Memory B cell (primary cell): ENCODE measurements around the gene DDX47.

Experiments
- ATAC-seq: fragments of 150-1000 bp; cut with Tn5 transposase; 2 replicates; pipeline ENCODE4 v1.10.0; 2021; ENCODE audit warnings: low read depth, mild to moderate bottlenecking, moderate library complexity
- DNase-seq, 2 donors: peaks; one replicate each; pipeline ENCODE4 v3.0.0; 2022; ENCODE audit warnings: low spot score in 2 of 2
- H3K27ac Mint-ChIP-seq: one replicate; pipeline ENCODE4 v1.8.0; 2022; ENCODE audit warnings: mild to moderate bottlenecking, moderate library complexity, mixed read lengths
- H3K27me3 Mint-ChIP-seq: one replicate; pipeline ENCODE4 v1.8.0; 2022; ENCODE audit warnings: mixed read lengths
- H3K36me3 Mint-ChIP-seq: one replicate; pipeline ENCODE4 v1.8.0; 2022; ENCODE audit warnings: mild to moderate bottlenecking, mixed read lengths
- H3K4me1 Mint-ChIP-seq: one replicate; pipeline ENCODE4 v1.8.0; 2022; ENCODE audit warnings: mixed read lengths
- H3K4me3 Mint-ChIP-seq: one replicate; pipeline ENCODE4 v1.8.0; 2022; ENCODE audit warnings: mild to moderate bottlenecking, moderate library complexity, mixed read lengths
- H3K9me3 Mint-ChIP-seq: one replicate; pipeline ENCODE4 v1.8.0; 2022; ENCODE audit warnings: mixed read lengths

The DDX47 gene

DNA sequence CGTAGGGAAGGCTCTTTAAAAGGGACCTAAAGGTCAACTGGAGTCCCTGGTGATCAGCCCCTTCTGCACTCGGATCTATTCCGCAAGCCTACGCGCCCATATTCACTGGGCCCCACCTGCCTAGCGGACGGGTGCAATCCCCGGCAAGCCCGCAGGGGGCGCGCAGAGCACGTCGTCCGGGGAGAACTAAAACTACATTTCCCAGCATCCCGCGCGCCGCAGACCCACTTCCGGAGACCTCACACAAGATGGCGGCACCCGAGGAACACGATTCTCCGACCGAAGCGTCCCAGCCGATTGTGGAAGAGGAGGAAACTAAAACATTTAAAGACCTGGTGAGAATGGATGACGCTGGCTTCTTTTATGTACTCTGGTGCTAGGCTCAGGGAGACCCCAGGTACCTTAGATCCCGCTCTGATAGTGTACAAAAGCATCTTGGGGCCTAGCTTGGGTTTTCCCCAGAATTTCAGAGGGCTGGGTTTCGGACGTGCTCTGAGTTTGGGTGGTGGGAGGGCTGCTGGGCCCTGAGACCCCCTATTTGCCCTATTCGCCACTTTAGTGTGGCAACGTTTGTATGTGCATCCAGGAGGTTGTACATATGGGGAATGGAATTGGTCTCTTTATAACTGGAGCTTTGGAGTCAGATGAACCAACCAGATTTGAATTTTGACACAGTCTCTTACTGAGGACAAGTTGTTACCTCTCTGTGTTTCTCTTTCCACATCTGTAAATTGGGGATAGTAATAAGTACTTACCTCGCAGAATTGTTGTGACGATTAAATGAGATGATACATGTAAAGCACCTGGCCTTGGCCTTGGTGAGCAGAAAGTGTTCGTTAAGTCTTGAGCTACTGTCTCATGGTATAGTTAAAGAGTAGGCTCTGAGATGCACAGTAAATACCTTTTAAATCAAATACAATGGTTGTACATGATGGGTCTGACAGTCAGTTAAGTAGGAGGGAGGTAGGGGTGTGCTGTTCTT lies at the start of gene DDX47:
Gene DDX47 (plus strand): TSS at position 227 of the 982 bp plus-strand sequence. CDS start 22 bp downstream, at position 249.
- Mint-ChIP-seq H3K27me3 (no peaks in the 10 kb centered on the region), H3K4me3 (peak within 1 kb of the TSS; percentile 93), H3K9me3 (no peaks in the 10 kb centered on the region), H3K36me3 (peaks cover 13% of the 10 kb centered on the region), H3K27ac (peak within 1 kb of the TSS; percentile 97), H3K4me1 (peaks cover 34% of the 10 kb centered on the region)
- ATAC-seq = peak; percentile 67
- peak; percentile 98 to 100 for DNase-seq

DNA sequence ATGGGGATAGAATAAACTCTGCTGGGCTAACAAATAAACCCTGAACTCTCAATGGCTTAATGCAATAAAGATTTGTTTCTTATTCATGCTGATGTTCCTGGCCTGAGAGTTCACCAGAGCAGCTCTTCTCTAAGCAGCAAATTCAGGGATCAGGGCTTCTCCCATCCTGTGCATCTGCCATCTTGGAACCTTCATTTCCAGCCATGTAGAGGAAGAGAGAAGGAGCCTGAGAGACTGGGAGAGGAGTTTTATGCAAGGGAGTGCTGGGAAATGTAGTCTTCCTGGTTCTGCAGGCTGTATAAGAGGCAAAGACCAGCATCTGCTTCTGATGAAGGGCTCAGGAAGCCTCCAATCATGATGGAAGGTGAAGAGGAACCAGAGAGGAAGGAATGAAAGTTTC lies 48.3 kb upstream of the DDX47 start:
- ATAC-seq = no peak
- H3K27me3 Mint-ChIP-seq = no peaks in the 10 kb centered on the region
- H3K27ac Mint-ChIP-seq = no peak overlapping the region

DNA sequence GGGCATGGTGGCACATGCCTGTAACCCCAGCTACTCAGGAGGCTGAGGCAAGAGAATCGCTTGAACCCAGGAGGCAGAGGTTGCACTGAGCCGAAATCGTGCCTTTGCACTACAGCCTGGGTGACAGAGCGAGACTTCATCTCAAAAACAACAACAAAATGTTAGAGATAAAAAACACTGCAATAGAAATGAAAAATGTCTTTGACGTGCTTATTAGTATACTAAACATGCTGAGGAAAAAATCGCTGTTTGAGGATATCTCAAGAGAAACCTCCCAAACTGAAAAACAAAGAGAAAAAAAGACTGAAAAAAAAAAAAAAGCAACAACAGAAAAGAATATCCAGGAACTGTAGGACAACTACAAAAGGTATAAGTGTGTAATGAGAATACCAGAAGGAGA lies 42.9 kb upstream of the DDX47 start:
- peaks cover 5% of the 10 kb centered on the region for H3K36me3 Mint-ChIP-seq
- ATAC-seq = no peak
- H3K27me3 Mint-ChIP-seq = no peaks in the 10 kb centered on the region
- H3K9me3 Mint-ChIP-seq = peaks cover 5% of the 10 kb centered on the region
- no peaks in the 10 kb centered on the region for H3K4me1 Mint-ChIP-seq
- no peak overlapping the region for H3K27ac Mint-ChIP-seq
- DNase-seq = no peak
- no peak overlapping the region for H3K4me3 Mint-ChIP-seq

More for the DNA sequence above, 48.3 kb upstream of the DDX47 start:
- Mint-ChIP-seq H3K9me3 (peaks cover 1% of the 10 kb centered on the region), H3K4me3 (no peak overlapping the region), H3K36me3 (peaks cover 11% of the 10 kb centered on the region), H3K4me1 (no peaks in the 10 kb centered on the region)
- no peak for DNase-seq

DNA sequence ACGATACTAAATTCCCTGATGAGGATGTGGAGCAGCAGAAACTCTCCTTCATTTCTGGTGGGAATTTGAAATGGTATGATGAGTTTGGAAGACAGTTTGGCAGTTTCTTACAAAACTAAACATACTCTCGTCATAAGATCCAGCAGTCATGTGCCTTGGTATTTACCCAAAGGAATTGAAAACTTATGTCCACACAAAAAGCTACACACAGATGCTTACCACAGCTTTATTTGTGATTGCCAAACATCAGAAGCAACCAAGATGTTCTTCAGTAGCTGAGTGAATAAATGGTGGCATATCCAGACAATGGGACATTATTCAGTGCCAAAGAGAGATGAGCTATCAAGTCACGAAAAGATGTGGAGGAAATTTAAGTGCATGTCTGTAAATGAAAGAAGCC lies 38.4 kb upstream of the DDX47 start:
- H3K36me3 Mint-ChIP-seq = peaks cover 1% of the 10 kb centered on the region
- no peak overlapping the region for H3K27ac Mint-ChIP-seq
- H3K4me1 Mint-ChIP-seq = no peaks in the 10 kb centered on the region
- no peaks in the 10 kb centered on the region for H3K27me3 Mint-ChIP-seq
- H3K4me3 Mint-ChIP-seq = no peak overlapping the region
- H3K9me3 Mint-ChIP-seq = peaks cover 4% of the 10 kb centered on the region
- DNase-seq = no peak
- ATAC-seq = no peak

DNA sequence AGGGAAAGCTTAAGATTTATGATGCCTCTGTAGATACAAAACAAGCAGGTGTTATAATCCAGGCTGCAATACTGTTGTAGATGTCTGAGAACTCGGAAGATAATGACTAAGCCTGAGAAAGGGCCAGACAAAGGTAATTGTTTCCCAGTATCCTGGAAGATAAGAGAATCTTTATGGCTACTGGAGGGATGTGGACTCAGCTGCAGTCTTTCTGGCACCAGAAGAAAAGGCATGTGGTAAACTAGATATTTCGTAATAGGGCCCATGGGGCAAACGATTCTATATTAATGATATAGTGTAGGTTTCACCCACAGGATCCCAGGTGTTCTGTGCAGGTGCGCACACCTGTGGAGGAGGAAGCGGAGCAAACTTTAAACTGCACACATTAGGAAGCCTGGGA lies 36.9 kb upstream of the DDX47 start:
- ATAC-seq (no peak), DNase-seq (no peak)

DNA sequence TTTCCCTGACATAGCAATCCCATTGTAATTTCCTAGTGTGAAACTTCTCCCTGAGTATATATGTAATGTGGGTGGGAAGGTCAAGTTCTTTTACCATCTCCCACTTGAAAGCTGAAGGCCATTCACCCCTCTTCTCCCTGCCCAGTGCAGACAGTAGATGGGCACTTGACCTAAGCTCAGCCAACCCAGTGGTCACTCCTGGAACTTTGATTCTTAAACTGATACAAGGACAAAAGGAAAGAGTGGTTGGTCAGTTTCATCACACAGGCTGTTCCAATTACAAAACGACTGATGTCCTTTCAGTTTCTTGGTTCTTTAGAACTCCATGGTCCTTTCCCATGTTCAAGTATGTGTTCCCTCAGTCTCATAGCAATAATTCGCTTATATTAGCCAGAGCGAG lies 36.1 kb upstream of the DDX47 start:
- DNase-seq (no peak), ATAC-seq (no peak)
- no peak overlapping the region for H3K4me3 Mint-ChIP-seq
- no peak overlapping the region for H3K27ac Mint-ChIP-seq
- peaks cover 2% of the 10 kb centered on the region for H3K9me3 Mint-ChIP-seq
- no peaks in the 10 kb centered on the region for H3K36me3 Mint-ChIP-seq
- H3K27me3 Mint-ChIP-seq = no peaks in the 10 kb centered on the region
- H3K4me1 Mint-ChIP-seq = no peaks in the 10 kb centered on the region

More for the DNA sequence above, 36.9 kb upstream of the DDX47 start:
- no peak overlapping the region for H3K4me3 Mint-ChIP-seq
- H3K36me3 Mint-ChIP-seq = no peaks in the 10 kb centered on the region
- no peaks in the 10 kb centered on the region for H3K27me3 Mint-ChIP-seq
- no peak overlapping the region for H3K27ac Mint-ChIP-seq
- no peaks in the 10 kb centered on the region for H3K4me1 Mint-ChIP-seq
- peaks cover 2% of the 10 kb centered on the region for H3K9me3 Mint-ChIP-seq

DNA sequence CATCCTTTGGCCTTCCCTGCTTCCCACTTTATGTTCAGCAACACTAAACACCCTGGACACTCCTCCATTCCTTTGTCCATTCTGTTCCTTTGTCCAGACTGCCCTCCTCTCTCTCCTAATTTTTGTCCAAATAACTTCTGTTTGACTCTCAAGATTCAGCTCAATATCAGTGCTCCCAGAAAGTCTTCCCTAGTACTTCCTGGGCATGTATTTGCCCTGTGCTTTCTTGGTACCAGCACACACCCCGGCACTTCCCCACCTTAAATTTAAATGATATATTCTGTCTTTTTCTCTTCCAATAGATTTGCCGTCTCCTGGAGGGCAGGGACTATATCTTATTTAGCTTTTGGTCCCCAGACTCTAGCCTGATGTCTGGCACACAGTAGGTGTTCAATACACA lies 34.1 kb upstream of the DDX47 start:
- Mint-ChIP-seq H3K4me3 (no peak overlapping the region), H3K27ac (no peak overlapping the region)

DNA sequence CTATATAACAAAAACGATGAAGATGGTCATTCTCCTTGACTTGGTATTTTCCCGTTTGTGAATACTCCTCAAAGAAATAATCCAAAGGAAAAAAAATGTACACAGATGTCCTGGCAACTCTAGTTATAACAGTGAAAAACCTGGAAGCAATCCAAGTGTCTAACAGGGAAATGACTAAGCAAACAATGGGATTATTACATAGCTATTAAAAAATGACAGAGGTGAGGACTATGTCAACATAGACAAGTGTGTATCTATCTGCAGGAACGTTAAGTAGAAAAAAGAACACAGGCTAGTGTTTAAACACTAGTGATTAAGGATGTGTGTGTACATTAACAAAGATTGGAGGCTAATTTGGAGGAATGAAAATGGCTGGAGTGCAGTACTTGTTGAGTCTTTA lies 33.6 kb upstream of the DDX47 start:
- Mint-ChIP-seq H3K4me1 (no peaks in the 10 kb centered on the region), H3K36me3 (no peaks in the 10 kb centered on the region), H3K27me3 (no peaks in the 10 kb centered on the region), H3K27ac (no peak overlapping the region), H3K4me3 (no peak overlapping the region), H3K9me3 (no peaks in the 10 kb centered on the region)
- no peak for DNase-seq
- ATAC-seq = no peak

More for the DNA sequence above, 34.1 kb upstream of the DDX47 start:
- Mint-ChIP-seq H3K36me3 (no peaks in the 10 kb centered on the region), H3K4me1 (no peaks in the 10 kb centered on the region), H3K9me3 (no peaks in the 10 kb centered on the region), H3K27me3 (no peaks in the 10 kb centered on the region)
- DNase-seq (no peak), ATAC-seq (no peak)

DNA sequence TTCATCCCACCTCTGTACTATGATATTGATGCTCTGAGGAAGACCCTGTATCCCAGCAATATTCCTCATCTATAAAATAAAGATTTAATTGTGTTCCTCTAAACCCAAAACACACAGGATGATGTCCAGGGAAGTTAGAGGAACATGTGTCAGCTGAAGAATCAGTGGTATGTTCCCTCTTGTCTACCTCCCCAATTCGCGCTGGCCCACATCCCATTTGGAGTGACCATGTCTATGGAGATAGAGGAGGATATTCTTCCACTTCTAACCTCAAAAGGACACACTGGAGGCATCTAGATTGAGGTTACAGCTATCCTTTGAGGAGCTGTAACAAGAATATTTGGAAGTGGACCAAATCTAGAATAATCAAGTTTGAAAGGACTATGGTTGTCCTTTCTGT lies 29.0 kb upstream of the DDX47 start:
- no peak overlapping the region for H3K27ac Mint-ChIP-seq
- H3K4me3 Mint-ChIP-seq = no peak overlapping the region
- H3K27me3 Mint-ChIP-seq = no peaks in the 10 kb centered on the region

DNA sequence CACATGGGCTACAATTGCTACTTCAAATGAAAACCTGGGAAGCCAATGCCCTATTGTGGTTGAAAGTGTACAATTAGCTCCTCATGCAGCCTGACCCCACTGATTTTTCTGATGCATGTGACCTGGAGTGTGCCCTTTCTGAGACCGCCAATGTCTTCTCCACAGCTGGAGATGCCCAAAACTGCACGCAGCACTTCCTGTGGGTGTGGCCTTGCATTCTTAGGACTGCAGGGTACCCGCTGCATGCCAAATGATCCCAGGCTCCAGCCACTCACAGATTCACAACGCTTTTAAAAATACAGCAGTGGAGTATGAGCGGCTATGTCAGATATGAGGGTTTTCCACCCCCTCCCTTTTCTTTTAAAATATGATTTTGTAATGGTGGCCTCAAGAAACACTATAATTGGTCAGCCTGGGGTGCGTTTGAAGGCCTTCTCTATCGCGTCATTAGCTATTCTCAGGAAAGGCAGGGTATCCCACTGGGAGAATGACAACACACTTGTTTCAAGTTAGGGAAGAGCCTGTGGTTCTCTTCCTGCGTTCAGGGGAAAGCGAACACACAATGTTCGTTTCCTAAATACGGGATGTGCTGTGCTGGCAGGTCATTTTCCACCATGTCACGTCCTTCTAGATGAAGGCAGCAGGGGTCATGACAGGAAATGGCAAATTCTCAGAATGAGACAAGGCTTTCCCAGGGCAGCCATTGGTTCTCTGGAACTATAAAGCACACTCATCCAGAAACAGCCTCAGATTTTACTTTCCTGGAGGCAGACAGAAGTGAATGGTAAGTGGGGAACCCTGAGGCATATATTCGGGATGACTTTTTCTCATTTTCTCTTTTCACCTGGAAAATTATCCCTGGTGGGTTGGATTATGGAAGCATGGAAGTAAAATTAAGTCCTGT lies 28.0 kb upstream of the DDX47 start, which contains the start of gene APOLD1:
Gene APOLD1 (plus strand): TSS at position 749 of the 904 bp plus-strand sequence. CDS start 33 bp downstream, at position 782.
- Mint-ChIP-seq H3K9me3 (no peaks in the 10 kb centered on the region), H3K36me3 (no peaks in the 10 kb centered on the region), H3K4me3 (peak within 1 kb of the TSS; percentile 85), H3K27me3 (no peaks in the 10 kb centered on the region), H3K4me1 (peaks cover 8% of the 10 kb centered on the region), H3K27ac (no peak within 1 kb of the TSS)
- no peak for DNase-seq
- ATAC-seq = no peak

More for the DNA sequence above, 29.0 kb upstream of the DDX47 start:
- Mint-ChIP-seq H3K9me3 (no peaks in the 10 kb centered on the region), H3K4me1 (peaks cover 6% of the 10 kb centered on the region), H3K36me3 (no peaks in the 10 kb centered on the region)
- ATAC-seq (no peak), DNase-seq (no peak)

DNA sequence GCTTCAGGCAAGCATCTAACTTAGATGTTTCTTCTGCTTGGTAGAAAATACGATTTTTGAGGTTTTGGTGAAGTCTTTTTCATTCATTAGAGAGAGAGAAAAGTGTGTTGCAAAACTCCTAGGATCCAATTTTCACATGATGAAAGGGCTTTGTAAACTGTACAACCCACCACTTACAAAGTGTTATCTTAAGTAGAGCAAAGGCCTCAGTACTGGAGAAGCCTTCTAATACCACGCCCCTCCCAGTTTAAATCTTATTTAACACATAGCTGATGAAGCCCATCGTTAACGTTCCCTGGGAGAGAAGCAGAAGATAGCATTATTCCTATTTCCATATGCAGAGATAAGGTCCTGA lies 26.8 kb upstream of the DDX47 start:
- peak overlapping the region; percentile 85 for H3K4me3 Mint-ChIP-seq
- no peaks in the 10 kb centered on the region for H3K27me3 Mint-ChIP-seq
- H3K27ac Mint-ChIP-seq = no peak overlapping the region
- H3K4me1 Mint-ChIP-seq = peaks cover 8% of the 10 kb centered on the region
- H3K9me3 Mint-ChIP-seq = no peaks in the 10 kb centered on the region
- DNase-seq (no peak), ATAC-seq (peak; percentile 2)
- H3K36me3 Mint-ChIP-seq = no peaks in the 10 kb centered on the region

DNA sequence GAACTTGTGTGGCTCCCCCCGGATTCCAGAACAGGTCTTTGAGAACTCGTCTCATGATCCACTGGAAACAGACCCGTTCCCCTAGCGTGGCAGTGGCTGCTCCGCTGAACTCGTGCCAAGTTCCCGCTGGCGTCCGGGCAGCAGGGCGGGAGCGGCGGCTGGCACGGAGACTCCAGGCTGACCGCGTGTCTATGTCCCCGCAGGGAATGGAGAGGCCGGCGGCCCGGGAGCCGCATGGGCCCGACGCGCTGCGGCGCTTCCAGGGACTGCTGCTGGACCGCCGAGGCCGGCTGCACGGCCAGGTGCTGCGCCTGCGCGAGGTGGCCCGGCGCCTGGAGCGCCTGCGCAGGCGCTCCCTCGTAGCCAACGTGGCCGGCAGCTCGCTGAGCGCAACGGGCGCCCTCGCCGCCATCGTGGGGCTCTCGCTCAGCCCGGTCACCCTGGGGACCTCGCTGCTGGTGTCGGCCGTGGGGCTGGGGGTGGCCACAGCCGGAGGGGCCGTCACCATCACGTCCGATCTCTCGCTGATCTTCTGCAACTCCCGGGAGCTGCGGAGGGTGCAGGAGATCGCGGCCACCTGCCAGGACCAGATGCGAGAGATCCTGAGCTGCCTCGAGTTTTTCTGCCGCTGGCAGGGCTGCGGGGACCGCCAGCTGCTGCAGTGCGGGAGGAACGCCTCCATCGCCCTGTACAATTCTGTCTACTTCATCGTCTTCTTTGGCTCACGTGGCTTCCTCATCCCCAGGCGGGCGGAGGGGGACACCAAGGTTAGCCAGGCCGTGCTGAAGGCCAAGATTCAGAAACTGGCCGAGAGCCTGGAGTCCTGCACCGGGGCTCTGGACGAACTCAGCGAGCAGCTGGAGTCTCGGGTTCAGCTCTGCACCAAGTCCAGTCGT lies 26.2 kb upstream of the DDX47 start:
- DNase-seq = peak; percentile 54 to 68
- no peaks in the 10 kb centered on the region for H3K27me3 Mint-ChIP-seq
- no peaks in the 10 kb centered on the region for H3K9me3 Mint-ChIP-seq
- peaks cover 8% of the 10 kb centered on the region for H3K4me1 Mint-ChIP-seq
- ATAC-seq = peak; percentile 84
- H3K4me3 Mint-ChIP-seq = peak overlapping the region; percentile 85
- H3K27ac Mint-ChIP-seq = peak overlapping the region; percentile 83
- H3K36me3 Mint-ChIP-seq = no peaks in the 10 kb centered on the region

DNA sequence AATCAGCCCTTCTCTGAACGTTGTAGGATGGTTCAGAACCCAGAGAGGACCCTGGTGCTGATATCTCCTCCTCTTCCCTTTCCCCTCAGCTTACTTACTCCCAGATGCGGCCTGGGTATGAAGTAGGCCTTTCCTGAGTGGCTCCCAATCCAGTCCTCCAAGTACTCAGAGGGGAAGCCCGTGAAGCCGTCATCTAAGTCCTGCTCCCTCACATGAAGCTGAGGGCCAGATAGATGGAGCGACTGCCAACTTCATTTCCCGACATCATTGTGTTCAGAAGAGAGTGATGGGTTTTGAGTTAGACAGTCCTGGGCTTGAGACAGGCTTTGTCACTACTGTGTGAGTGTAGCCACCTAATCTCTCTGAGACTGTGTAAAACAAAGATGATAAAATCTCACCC lies 25.0 kb upstream of the DDX47 start:
- Mint-ChIP-seq H3K4me1 (peaks cover 8% of the 10 kb centered on the region), H3K4me3 (peak overlapping the region; percentile 85), H3K36me3 (no peaks in the 10 kb centered on the region), H3K27ac (peak overlapping the region; percentile 76), H3K9me3 (no peaks in the 10 kb centered on the region), H3K27me3 (no peaks in the 10 kb centered on the region)
- ATAC-seq (no peak), DNase-seq (no peak)
